ENCODE data around the gene PARP12. TPM values are rescaled to one million over a fixed set of nuclear protein-coding genes. Genes with fewer than 3 reads are reported as not detected.

Gene PARP12
- total and polyA plus RNA-seq, 2 experiments from 2014 or later, result 5.4 to 11.0 TPM

GRCh38 chr7:139993592-139993991, 69.2 kb downstream of the PARP12 start:
- Histone ChIP-seq H2AFZ (no peak overlapping the region), H3K4me1 (ENCODE audit: insufficient read depth) (no peaks in the 10 kb centered on the region), H3K4me3 (no peak overlapping the region), H3K4me2 (ENCODE audit: unreplicated experiment) (no peak overlapping the region), H3K9me2 (ENCODE audit: insufficient read depth) (no peaks in the 10 kb centered on the region), H3K9ac (no peak overlapping the region), H3K36me3 (ENCODE audit: low read depth) (no peaks in the 10 kb centered on the region), H3K27me3 (replicated peaks; ENCODE audit: insufficient read depth) (no peaks in the 10 kb centered on the region), H3K79me2 (ENCODE audit: insufficient read depth) (no peaks in the 10 kb centered on the region), H4K20me1 (ENCODE audit: insufficient read depth) (no peaks in the 10 kb centered on the region), H3K27ac (no peak overlapping the region), H3F3A (ENCODE audit: insufficient read depth) (no peaks in the 10 kb centered on the region), H3K9me3 (ENCODE audit: low read depth) (no peaks in the 10 kb centered on the region)
- TF ChIP-seq EZH2phosphoT487 (IDR thresholded peaks at IDR 0.05; ENCODE audit: insufficient read depth, low read depth), result no peak
- TF ChIP-seq EZH2 (IDR thresholded peaks at IDR 0.05; ENCODE audit: insufficient read depth, poor library complexity, severe bottlenecking), result no peak
- no peak for DNase-seq
- WGBS, 2 experiments (ENCODE audit: low coverage in 1 of 2, low lambda C conversion rate in 2 of 2, missing lambda C conversion rate in 2 of 2), result 79 to 86% methylated on average over 2 of the region's 2 CpGs
- in situ Hi-C loops (cut with MboI), result loop anchor here (25.0 kb wide), 1 partner anchor 206 kb away; the partner anchor contains the start of gene HIPK2

GRCh38 chr7:139993169-139993568, 69.6 kb downstream of the PARP12 start:
- no peaks in the 10 kb centered on the region for H4K20me1 ChIP-seq (ENCODE audit: insufficient read depth)
- H2AFZ ChIP-seq, result no peak overlapping the region
- no peak overlapping the region for H3K4me2 ChIP-seq (ENCODE audit: unreplicated experiment)
- H3K4me3 ChIP-seq, result no peak overlapping the region
- H3K4me1 ChIP-seq (ENCODE audit: insufficient read depth), result no peaks in the 10 kb centered on the region
- H3K9me3 ChIP-seq (ENCODE audit: low read depth), result no peaks in the 10 kb centered on the region
- no peaks in the 10 kb centered on the region for H3K9me2 ChIP-seq (ENCODE audit: insufficient read depth)
- TF ChIP-seq EZH2phosphoT487 (IDR thresholded peaks at IDR 0.05; ENCODE audit: insufficient read depth, low read depth) (no peak), EZH2 (IDR thresholded peaks at IDR 0.05; ENCODE audit: insufficient read depth, poor library complexity, severe bottlenecking) (no peak)
- DNase-seq, result no peak
- no peaks in the 10 kb centered on the region for H3F3A ChIP-seq (ENCODE audit: insufficient read depth)
- no peak overlapping the region for H3K27ac ChIP-seq
- 87 to 88% methylated on average over 8 of the region's 8 CpGs for WGBS, 2 experiments (ENCODE audit: low coverage in 1 of 2, low lambda C conversion rate in 2 of 2, missing lambda C conversion rate in 2 of 2)
- H3K9ac ChIP-seq, result no peak overlapping the region
- in situ Hi-C loops (cut with MboI), result loop anchor here (25.0 kb wide), 1 partner anchor 206 kb away; the partner anchor contains the start of gene HIPK2
- H3K79me2 ChIP-seq (ENCODE audit: insufficient read depth), result no peaks in the 10 kb centered on the region
- H3K27me3 ChIP-seq (replicated peaks; ENCODE audit: insufficient read depth), result no peaks in the 10 kb centered on the region
- H3K36me3 ChIP-seq (ENCODE audit: low read depth), result no peaks in the 10 kb centered on the region

GRCh38 chr7:139992353-139993044, 70.3 kb downstream of the PARP12 start:
- no peaks in the 10 kb centered on the region for H3K27me3 ChIP-seq (replicated peaks; ENCODE audit: insufficient read depth)
- no peaks in the 10 kb centered on the region for H3K4me1 ChIP-seq (ENCODE audit: insufficient read depth)
- no peaks in the 10 kb centered on the region for H4K20me1 ChIP-seq (ENCODE audit: insufficient read depth)
- no peak overlapping the region for H3K9ac ChIP-seq
- no peaks in the 10 kb centered on the region for H3K79me2 ChIP-seq (ENCODE audit: insufficient read depth)
- no peaks in the 10 kb centered on the region for H3K9me2 ChIP-seq (ENCODE audit: insufficient read depth)
- in situ Hi-C loops (cut with MboI), result loop anchor here (25.0 kb wide), 1 partner anchor 205 kb away; the partner anchor contains the start of gene HIPK2
- no peak for DNase-seq
- H3K36me3 ChIP-seq (ENCODE audit: low read depth), result no peaks in the 10 kb centered on the region
- H3K4me3 ChIP-seq, result no peak overlapping the region
- H3F3A ChIP-seq (ENCODE audit: insufficient read depth), result no peaks in the 10 kb centered on the region
- H2AFZ ChIP-seq, result no peak overlapping the region
- 79 to 85% methylated on average over 14 of the region's 14 CpGs for WGBS, 2 experiments (ENCODE audit: low coverage in 1 of 2, low lambda C conversion rate in 2 of 2, missing lambda C conversion rate in 2 of 2)
- H3K9me3 ChIP-seq (ENCODE audit: low read depth), result no peaks in the 10 kb centered on the region
- TF ChIP-seq EZH2 (IDR thresholded peaks at IDR 0.05; ENCODE audit: insufficient read depth, poor library complexity, severe bottlenecking) (no peak), EZH2phosphoT487 (IDR thresholded peaks at IDR 0.05; ENCODE audit: insufficient read depth, low read depth) (no peak)
- no peak overlapping the region for H3K4me2 ChIP-seq (ENCODE audit: unreplicated experiment)
- no peak overlapping the region for H3K27ac ChIP-seq

GRCh38 chr7:139991911-139992310, 70.8 kb downstream of the PARP12 start:
- Histone ChIP-seq H3K4me1 (ENCODE audit: insufficient read depth) (no peaks in the 10 kb centered on the region), H3K9me2 (ENCODE audit: insufficient read depth) (no peaks in the 10 kb centered on the region), H3K27me3 (replicated peaks; ENCODE audit: insufficient read depth) (no peaks in the 10 kb centered on the region), H3K27ac (no peak overlapping the region), H2AFZ (no peak overlapping the region), H3K4me2 (ENCODE audit: unreplicated experiment) (no peak overlapping the region), H3K9ac (no peak overlapping the region), H3K79me2 (ENCODE audit: insufficient read depth) (no peaks in the 10 kb centered on the region), H3K36me3 (ENCODE audit: low read depth) (no peaks in the 10 kb centered on the region), H3K4me3 (no peak overlapping the region), H3K9me3 (ENCODE audit: low read depth) (no peaks in the 10 kb centered on the region), H3F3A (ENCODE audit: insufficient read depth) (no peaks in the 10 kb centered on the region), H4K20me1 (ENCODE audit: insufficient read depth) (no peaks in the 10 kb centered on the region)
- DNase-seq, result no peak
- in situ Hi-C loops (cut with MboI), result loop anchor here (25.0 kb wide), 1 partner anchor 205 kb away; the partner anchor contains the start of gene HIPK2
- TF ChIP-seq EZH2 (IDR thresholded peaks at IDR 0.05; ENCODE audit: insufficient read depth, poor library complexity, severe bottlenecking) (no peak), EZH2phosphoT487 (IDR thresholded peaks at IDR 0.05; ENCODE audit: insufficient read depth, low read depth) (no peak)
- 60 to 69% methylated on average over 6 of the region's 6 CpGs for WGBS, 2 experiments (ENCODE audit: low coverage in 1 of 2, low lambda C conversion rate in 2 of 2, missing lambda C conversion rate in 2 of 2)

Measured in GM23248 (cell line).